Osteocyte (in vitro differentiated cells): Measurements from ENCODE around the gene AWAT2. TPM values are rescaled to one million over a fixed set of nuclear protein-coding genes. Genes with fewer than 3 reads are reported as not detected.

Experiments used
- DNase-seq: peaks from one replicate; pipeline ENCODE4 v3.0.0; 2021; ENCODE audit warnings: mixed read lengths; ENCODE audit not compliant: unreplicated experiment; ENCODE audit errors: extremely low spot score
- H3K27ac Mint-ChIP-seq: one replicate; pipeline ENCODE4 v1.8.0; 2021; ENCODE audit warnings: mild to moderate bottlenecking, mixed read lengths; ENCODE audit not compliant: unreplicated experiment
- H3K27me3 Mint-ChIP-seq: one replicate; pipeline ENCODE4 v1.8.0; 2021; ENCODE audit warnings: mixed read lengths; ENCODE audit not compliant: unreplicated experiment
- H3K36me3 Mint-ChIP-seq: one replicate; pipeline ENCODE4 v1.8.0; 2021; ENCODE audit warnings: mixed read lengths; ENCODE audit not compliant: unreplicated experiment
- H3K4me1 Mint-ChIP-seq: one replicate; pipeline ENCODE4 v1.8.0; 2021; ENCODE audit warnings: mixed read lengths; ENCODE audit not compliant: unreplicated experiment
- H3K4me3 Mint-ChIP-seq: one replicate; pipeline ENCODE4 v1.8.0; 2021; ENCODE audit warnings: mild to moderate bottlenecking, moderate library complexity, mixed read lengths; ENCODE audit not compliant: unreplicated experiment
- H3K9me3 Mint-ChIP-seq: one replicate; pipeline ENCODE4 v1.8.0; 2021; ENCODE audit warnings: mixed read lengths; ENCODE audit not compliant: unreplicated experiment
- CTCF ChIP-seq: fragments of 200-600 bp; sonication (generic); IDR thresholded peaks from 2 replicates; pipeline ENCODE4 v1.5.0; 2021; ENCODE audit warnings: antibody characterized with exemption, mild to moderate bottlenecking, moderate library complexity
- microRNA-seq: library from miRNA; unstranded; fragments of <30 nt; microRNA quantifications from one replicate; pipeline ENCODE4 v1.1.0, GENCODE V29; 2020; ENCODE audit not compliant: unreplicated experiment
- total RNA-seq: library from RNA; stranded (reverse); gene quantifications from 2 replicates; pipeline ENCODE4 v1.2.1, GENCODE V29; 2021

AWAT2 gene
- total RNA-seq, 1 donor from 2014 or later, result not detected

DNA sequence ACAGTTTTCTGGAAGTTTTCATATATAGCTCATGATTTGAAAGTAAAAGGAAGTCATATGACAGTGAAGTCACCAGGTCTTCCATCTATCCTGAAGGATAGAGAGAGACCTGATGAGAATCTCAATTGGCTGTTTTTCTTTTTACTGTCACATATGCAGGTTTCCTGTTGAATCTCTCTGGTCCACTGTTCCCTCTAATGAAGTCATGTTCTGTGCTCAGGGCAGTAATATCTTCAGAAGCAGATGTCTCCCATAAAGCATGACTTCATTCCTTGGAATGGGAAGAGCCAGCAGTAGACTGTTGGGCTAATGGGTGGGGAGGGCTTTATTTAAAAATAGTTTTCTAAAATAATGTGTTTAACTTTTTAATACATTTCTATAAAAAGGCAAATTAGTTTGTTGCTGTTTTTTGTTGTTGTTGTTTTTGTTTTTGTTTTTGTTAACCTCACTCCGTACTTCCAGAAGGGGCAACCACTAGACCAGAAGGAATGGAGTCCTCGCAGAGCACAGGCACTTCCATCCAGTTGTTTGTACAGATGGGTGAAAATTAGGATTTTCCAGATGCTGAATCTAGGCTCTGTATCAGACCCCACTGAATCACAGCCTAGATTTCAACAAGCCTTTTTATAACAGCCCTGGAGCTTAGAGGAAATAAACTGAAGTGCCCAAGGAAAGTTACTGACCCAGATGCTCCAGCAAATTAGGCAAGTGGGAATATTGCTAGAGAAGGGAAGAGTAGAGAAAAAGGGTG lies 54.2 kb downstream of the AWAT2 start:
- no peak overlapping the region for H3K4me3 Mint-ChIP-seq
- peaks cover 21% of the 10 kb centered on the region for H3K9me3 Mint-ChIP-seq
- no peak for DNase-seq
- TF ChIP-seq CTCF, result no peak
- H3K27me3 Mint-ChIP-seq, result peaks cover 7% of the 10 kb centered on the region
- no peaks in the 10 kb centered on the region for H3K4me1 Mint-ChIP-seq
- no peaks in the 10 kb centered on the region for H3K36me3 Mint-ChIP-seq
- H3K27ac Mint-ChIP-seq, result no peak overlapping the region

DNA sequence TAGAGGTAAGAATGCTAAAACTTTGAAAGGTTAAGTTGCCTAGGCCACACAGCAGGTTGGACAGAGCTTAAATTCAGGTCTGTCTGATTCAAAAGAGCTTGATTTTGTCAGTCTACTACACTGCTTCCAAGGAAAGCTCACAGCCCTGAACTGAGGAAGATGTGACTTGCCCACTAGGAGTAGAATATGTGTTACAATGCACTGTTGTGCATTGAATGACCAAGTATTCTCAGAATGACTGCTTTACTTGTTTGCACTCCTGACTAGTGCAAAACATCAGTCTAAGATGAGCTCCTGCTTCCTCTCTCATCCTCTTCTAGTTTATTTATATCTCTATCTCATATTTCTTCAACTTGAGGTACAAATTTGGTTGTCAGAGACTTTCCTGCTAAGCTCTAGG lies 56.2 kb downstream of the AWAT2 start:
- H3K27me3 Mint-ChIP-seq, result peaks cover 7% of the 10 kb centered on the region
- H3K27ac Mint-ChIP-seq, result no peak overlapping the region
- no peaks in the 10 kb centered on the region for H3K36me3 Mint-ChIP-seq
- peaks cover 19% of the 10 kb centered on the region for H3K9me3 Mint-ChIP-seq
- no peak for TF ChIP-seq CTCF
- H3K4me1 Mint-ChIP-seq, result no peaks in the 10 kb centered on the region
- H3K4me3 Mint-ChIP-seq, result no peak overlapping the region
- no peak for DNase-seq

DNA sequence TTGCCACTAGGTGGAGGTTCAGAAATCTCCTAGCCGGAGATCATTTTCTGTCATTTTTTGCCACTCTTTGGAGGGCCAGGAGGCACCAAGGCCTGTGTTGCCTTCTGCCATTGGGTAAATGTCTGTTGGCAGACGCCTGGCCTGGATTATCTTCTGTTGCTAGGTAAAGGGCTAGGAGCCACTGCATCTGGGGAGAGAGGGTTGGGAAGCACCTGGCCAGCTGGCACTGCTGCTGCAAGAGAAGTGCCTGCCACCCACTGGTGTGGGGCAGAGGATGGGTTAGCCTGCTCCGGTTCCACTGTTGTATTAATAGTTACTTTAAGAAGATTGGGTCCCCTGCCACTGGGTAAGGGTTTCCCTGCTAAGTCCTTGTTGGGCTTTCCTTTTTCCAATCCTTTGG lies 58.1 kb downstream of the AWAT2 start:
- TF ChIP-seq CTCF, result no peak
- peaks cover 18% of the 10 kb centered on the region for H3K9me3 Mint-ChIP-seq
- H3K27ac Mint-ChIP-seq, result no peak overlapping the region
- H3K4me3 Mint-ChIP-seq, result no peak overlapping the region
- no peaks in the 10 kb centered on the region for H3K4me1 Mint-ChIP-seq
- peaks cover 7% of the 10 kb centered on the region for H3K27me3 Mint-ChIP-seq
- no peaks in the 10 kb centered on the region for H3K36me3 Mint-ChIP-seq
- no peak for DNase-seq

Small RNAs within 50 kb of the gene (microRNA-seq; reads per million reads assigned to microRNA genes)
- not detected for gene MIR676

Other genes with a start within 250 kb of the AWAT2 start
- gene OTUD6A, start 12.5 kb upstream of the AWAT2 start, total RNA-seq, result not detected in 2 replicates
- gene IGBP1, start 83.5 kb upstream of the AWAT2 start, total RNA-seq, result 49.4 and 51.3 TPM in 2 replicates
- gene DGAT2L6, start 127.5 kb upstream of the AWAT2 start, total RNA-seq, result not detected in 2 replicates
- gene AWAT1, start 184.7 kb upstream of the AWAT2 start, total RNA-seq, result not detected in 2 replicates
- 0.27 TPM in 1 of 2 replicates, not detected in the other for gene P2RY4, start 210.3 kb upstream of the AWAT2 start, total RNA-seq
- gene ARR3, start 218.4 kb upstream of the AWAT2 start, total RNA-seq, result not detected in 2 replicates
- not detected in 2 replicates for gene RAB41, start 232.2 kb upstream of the AWAT2 start, total RNA-seq
- gene PDZD11, start 240.0 kb upstream of the AWAT2 start, total RNA-seq, result 46.9 and 50.6 TPM in 2 replicates
- gene KIF4A, start 240.2 kb upstream of the AWAT2 start, total RNA-seq, result 5.9 and 6.1 TPM in 2 replicates